HG03175 (cell line): ENCODE measurements around the gene ZNF324.
"Not testable (repeated sequence)": the region's sequence is repeated elsewhere in the genome, so short reads cannot be mapped to it uniquely, and the experiment has no call there.

Experiments used
- ATAC-seq: cut with Tn5 transposase; IDR thresholded peaks from one replicate; pipeline ENCODE4 v1.9.1; 2021; ENCODE audit warnings: mild to moderate bottlenecking, moderate library complexity; ENCODE audit not compliant: unreplicated experiment

The ZNF324 gene

GRCh38 chr19:58470837-58471543, 4.1 kb downstream of the ZNF324 start:
- ATAC-seq = not testable (repeated sequence)

GRCh38 chr19:58471736-58472135, 4.9 kb downstream of the ZNF324 start:
- ATAC-seq = no peak

- ATAC-seq = no peak
These were observed 6.9 kb downstream of the ZNF324 start for GRCh38 chr19:58473775-58474174.

GRCh38 chr19:58474291-58474996, 7.6 kb downstream of the ZNF324 start:
- ATAC-seq = no peak

DNA sequence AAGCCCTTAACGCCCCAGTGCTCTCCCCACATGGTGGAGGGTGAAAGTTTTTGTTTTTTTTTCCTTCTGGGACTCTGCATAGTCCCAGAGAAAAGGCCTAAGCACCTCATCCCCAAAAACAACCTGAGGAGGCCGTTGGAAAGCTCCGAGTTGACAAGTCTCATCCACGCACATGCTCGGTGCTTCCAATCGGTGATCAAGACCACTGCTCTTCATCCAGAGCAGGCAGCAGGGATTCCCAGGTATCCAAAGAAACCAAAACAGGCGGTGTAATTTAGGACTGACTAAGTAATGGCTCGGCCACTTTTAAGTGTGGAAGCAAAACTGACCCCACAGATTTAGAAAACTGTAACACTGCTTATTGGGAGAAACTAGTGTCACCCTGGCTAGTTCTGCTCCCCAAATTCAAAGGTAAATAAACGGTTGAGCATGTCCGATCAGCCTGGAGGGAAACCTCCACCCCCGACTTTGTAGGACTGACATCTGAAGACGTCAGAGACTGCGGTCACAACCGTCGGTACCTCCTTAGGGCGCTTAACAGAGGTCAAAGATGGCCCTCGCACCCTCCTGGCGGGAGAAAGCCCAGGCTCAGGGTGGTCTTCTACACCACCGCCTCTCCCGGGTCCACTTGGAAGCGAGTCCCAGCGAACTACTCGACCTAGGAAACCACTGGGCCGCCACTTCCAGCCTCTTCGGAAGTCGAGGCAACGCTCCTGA, 8.3 kb downstream of the ZNF324 start:
- peak; percentile 12 for ATAC-seq

GRCh38 chr19:58475714-58476497, 9.0 kb downstream of the ZNF324 start, which contains the start of gene ZNF446:
Gene ZNF446, plus strand, starts transcription at chr19:58476352. Its CDS starts 867 bp downstream, at chr19:58477219.
- ATAC-seq = peak; percentile 86

DNA sequence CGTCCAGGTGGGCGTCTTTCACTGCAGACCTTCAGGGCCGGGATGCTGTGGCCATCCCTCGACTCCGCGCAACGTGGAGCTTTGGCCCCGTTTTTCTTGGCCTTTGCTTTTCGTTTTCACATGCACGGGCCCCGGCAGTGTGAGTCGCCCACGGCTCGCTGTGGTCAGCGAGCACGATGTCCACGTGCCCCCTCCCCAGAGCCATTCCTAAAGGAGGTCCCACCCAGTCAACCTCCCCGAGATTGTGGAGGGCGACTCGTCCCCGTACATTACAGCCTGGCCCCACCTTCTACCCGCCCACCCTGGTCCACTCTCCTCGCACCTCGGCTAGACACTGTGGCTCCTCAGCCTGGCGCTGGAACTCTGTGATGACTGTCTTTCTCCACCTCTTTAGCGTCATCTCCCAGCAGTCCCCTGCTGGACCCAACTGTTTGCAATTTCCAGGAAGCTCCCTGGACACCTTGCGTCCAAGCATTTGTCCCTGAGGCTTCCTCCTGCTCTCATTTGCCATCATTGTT, 9.7 kb downstream of the ZNF324 start:
- peak; percentile 0 for ATAC-seq

- ATAC-seq = no peak
These were observed 10.2 kb downstream of the ZNF324 start for GRCh38 chr19:58477130-58477529.

DNA sequence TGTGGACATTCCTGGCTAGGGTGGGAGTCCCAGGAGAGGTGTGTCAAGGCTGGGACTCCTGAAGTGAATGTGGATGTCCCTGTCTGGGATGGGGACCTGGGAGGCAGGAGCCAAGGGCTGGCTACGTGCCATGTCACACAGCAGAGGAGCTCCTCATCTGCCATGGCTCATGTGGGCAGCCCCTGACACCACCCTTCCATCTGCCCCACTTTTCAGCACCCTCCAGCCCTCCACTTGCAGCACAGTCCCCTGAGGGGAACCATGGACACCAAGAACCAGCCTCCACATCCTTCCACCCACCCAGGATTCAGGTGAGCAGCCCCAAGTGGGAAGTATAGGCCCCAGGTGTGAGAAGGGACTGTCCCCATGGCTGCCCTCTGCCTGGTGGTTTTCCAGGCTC, 11.0 kb downstream of the ZNF324 start:
- ATAC-seq = no peak

DNA sequence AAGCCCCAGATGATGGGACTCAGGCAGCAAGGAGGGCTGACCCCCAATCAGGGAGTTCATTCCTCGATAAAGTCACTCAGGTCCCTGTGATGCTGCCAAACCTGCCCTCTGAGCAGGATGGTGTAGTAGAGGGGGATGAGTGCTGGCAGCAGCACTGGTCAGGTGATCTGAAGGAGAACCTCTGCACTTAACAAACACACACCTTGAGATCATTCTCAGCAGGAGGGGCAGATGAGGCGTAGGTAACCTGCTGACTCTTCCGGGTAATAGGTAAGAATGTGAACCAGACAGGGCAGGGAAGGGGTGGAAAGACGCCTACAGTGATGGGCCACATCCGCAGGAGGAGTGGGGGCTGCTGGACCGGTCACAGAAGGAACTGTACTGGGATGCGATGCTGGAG, 12.4 kb downstream of the ZNF324 start:
- ATAC-seq = no peak

GRCh38 chr19:58479736-58480480, 13.0 kb downstream of the ZNF324 start:
- ATAC-seq = no peak

DNA sequence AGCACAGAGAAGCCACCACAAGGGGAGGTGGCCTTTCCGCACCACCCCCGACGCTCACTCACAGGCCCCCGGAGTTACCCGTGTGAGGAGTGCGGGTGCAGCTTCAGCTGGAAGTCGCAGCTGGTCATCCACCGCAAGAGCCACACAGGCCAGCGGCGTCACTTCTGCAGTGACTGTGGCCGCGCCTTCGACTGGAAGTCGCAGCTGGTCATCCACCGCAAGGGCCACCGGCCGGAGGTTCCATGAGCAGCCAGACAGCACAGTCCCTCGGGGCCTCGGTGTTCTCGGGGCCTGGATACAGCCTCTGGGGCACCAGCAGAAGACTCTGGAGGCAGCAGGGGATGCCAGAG, 13.6 kb downstream of the ZNF324 start:
- ATAC-seq = no peak

DNA sequence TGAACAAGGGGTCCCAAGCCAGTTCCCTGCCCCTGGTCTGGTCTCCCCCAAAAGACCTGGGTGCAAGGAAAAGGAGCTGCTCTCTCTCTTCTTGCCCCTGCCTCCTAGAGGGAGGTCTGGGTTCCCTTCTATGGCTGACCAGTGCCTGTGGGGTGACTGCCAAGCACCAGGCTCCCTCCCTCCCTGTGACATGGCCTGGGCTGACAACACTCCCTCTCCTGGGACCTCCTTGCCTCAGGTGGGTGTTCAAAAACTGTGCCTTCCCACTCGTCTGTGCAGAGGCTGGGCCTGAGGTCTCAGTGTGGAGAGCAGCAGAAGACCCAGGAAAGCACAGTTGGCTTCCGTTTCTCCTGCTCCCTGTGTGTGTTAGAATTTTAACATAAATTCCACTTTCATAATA, 14.0 kb downstream of the ZNF324 start:
- no peak for ATAC-seq

- no peak for ATAC-seq
These were observed 15.5 kb downstream of the ZNF324 start for GRCh38 chr19:58482372-58482771.

GRCh38 chr19:58483776-58484175, 16.9 kb downstream of the ZNF324 start:
- ATAC-seq = no peak

DNA sequence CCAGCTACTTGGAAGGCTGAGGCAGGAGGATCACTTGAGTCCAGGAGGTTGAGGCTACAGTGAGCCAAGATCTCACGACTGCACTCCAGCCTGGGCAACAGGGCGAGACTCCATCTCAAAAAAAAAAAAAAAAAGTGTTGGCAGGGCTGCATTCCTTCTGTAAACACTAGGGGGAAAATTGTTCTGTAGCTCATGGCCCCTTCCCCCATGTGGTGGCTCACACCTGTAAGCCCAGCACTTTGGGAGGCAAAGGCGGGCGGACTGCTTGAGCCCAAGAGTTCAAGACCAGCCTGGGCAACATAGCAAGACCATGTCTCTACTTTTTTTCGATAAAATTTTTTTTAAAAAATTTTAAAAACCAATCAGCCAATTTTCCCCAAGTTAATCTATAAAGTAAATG, 17.5 kb downstream of the ZNF324 start:
- ATAC-seq = not testable (repeated sequence)

DNA sequence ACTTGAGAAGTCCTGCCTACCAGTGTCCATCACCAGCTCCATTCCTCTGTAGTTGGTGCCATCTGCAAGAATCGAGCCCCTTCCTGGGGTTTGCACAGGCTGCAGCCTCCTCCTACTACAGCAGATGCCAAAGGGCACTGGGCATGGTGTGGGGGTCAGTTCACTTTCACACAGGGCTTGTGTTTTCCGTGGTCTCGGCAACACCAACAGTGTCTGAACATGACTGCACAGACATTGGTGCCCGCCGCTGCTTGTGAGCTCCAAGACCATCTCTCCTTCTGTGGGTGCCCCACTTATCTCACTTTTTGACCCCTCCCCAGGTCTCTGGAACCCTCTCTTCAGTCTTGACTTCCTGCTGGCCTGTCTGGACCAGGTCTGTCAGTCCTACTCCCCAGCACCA, 24.5 kb downstream of the ZNF324 start:
- ATAC-seq = no peak

- no peak for ATAC-seq
These were observed 25.4 kb downstream of the ZNF324 start for GRCh38 chr19:58492265-58492664.

DNA sequence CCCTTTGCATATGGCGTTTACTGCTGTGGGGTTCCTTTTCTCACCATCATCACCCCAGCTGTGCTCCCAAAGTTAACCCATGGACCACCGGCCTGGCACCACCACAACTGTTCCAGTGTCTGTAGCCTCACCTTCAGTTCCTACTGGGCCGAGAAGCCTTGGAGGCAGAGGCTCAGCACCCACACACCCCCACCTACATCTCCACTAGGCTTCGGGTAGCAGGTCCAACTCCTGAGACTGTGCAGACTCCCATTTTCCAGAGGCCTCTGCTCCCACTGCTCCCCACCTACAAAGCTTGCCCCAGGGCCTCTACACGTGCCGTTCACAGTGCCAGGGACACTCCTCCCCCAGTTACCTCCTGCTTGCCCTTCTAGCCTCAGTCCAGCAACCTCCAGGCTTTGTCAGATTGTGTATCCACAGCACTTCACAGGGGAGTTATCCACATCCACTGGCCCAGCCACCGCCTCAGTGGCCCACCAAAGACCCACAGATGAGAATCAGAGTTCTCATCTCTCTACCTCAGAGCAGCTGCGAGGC, 30.8 kb downstream of the ZNF324 start:
- no peak for ATAC-seq
